Fibroblast of the conjunctiva (primary cell): ENCODE data around the gene ZC3H13.
"Not testable (repeated sequence)": the region's sequence is repeated elsewhere in the genome, so short reads cannot be mapped to it uniquely, and the experiment has no call there.

Source experiments
- DNase-seq: peaks from one replicate; pipeline ENCODE4 v3.0.0-alpha.2; 2010; ENCODE audit warnings: low read depth

Gene ZC3H13

DNA sequence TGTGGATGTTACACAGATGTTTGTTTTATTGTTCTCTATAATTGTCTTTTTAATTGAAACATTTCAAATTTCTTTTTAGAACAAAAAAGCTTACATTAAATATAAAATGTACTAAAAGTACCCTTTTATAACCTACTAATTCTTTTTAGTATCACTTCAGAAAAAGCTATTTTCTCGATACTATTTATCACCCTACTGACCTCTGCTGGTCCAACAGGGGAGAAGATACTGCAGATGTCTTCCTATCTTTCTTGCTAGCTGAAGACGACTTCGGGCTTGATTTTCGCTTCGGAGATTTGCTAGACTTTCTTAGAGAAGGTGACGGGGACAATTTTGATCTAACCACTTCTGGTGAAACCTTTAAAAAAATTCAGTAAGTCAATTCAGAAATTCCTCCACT lies 42.4 kb downstream of the ZC3H13 start:
- no peak for DNase-seq

DNA sequence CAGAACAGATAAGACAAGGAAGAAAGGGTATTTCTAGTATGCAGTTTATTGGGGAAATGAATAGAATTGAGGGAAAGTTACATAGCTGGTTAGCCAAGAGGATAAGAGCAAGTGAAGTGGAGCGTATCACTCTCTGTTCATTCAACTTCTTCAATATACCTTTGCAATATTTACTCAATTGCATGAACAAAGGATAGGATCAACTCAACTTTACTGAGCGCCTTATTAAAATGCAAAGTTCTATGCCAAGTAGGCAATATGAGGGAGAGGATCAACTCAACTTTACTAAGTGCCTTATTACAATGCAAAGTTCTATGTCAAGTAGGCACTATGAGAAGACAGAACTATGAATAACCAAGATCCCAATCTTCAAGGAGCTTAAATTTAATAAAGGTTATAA lies 43.9 kb downstream of the ZC3H13 start:
- DNase-seq = no peak

DNA sequence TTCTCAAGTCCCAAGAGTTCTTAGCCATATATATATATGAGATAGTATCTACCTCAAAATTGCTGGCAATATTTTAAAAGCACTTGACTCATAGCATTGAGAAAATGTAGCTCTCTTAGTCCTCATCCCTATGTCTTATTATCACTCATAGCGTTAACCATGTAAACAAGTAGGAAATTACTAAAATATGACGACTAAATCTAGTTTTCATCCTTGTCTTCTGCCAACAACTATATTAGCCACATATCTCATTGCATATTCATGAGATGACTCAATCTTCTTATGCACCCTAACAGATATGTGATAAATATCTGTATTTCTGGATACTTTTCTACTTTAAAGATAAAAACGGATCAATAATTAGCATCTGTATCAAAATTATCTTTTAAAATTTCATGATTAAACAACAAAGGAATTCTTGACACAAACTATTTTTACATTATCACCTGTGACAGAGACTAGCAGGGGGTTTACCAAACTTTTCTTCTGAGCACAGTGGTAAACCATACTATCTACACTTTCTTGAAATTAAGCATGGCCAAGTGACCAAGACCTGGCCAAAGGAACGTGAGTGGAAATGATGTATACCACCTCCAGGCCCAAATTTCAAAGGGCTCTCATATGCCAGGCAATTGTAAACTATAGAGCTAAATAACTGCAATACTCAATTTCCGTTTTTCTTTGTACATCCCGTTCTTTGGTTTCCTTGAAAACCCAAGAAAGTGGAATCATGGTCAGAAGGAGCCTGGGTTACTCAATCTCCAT lies 45.7 kb downstream of the ZC3H13 start:
- DNase-seq = no peak

DNA sequence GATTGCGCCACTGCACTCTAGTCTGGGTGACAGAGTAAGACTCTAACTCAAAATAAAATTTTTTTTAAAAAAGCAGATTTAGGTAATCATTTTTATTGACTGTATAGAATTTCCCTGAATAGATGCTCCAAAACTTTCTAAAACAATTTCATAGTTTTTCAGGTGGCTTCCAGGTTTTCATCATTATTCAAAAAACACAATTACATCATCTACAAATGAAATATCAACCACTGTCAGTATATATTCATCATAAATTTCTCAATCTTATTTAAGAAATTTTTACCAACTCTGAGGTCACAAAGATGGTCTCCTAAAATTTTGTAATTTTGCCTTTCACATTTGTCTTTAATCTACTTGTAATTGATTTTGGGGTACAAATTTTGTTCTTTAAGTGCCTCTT lies 48.1 kb downstream of the ZC3H13 start:
- no peak for DNase-seq

DNA sequence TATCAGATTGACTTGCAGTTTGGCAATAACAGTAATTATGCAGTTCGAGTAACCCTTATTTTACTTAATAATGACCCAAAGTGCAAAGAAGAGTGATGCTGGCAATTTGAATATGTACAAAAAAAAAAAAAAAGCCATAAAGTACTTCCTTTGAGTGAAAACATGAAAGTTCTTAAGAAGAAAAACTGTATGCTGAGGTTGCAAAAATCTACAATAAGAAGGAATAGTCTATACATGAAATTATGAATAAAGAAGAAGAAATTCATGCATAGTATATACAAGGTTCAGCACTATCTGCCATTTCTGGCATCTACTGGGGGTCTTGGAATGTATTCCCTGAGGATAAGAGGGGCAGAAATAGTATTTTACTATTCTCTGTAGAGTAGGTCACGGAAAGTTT lies 55.9 kb downstream of the ZC3H13 start:
- DNase-seq = no peak

DNA sequence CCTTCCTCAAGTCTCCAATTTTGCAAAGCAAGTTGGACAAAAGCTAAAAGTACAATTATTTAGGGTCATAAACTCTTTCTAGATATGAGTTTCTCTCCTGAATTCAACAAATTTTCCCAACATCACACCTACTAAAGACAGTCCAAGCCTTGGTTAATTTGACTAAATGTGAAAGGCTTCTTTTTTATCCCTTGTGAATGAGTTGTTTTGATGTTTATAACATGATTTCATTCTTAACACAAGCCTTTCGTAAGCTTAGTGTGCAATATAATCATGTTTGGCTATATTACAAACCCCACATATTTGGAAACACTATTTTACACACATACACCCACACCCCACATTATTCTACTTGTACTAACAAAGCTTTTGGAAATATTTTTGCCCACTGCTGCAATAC lies 57.3 kb downstream of the ZC3H13 start:
- DNase-seq = no peak

DNA sequence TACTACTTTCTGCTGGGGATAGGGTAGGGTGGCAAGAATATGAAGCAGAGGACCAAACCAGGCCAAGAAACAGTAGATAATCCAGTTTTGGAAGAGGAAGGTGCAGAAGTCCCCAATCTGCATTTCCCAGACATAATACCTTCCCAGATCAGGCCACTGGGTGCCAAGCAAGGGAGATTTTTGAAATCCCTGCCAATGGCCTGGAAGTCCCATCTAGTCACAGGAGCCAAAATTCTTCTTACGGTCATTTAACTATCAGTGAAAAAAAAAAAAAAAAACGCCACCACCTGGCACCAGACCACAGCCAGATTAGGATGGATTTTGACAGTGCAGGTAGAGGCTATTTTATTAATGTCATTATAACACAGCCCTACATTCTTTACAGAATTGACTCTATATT lies 57.8 kb downstream of the ZC3H13 start:
- no peak for DNase-seq

DNA sequence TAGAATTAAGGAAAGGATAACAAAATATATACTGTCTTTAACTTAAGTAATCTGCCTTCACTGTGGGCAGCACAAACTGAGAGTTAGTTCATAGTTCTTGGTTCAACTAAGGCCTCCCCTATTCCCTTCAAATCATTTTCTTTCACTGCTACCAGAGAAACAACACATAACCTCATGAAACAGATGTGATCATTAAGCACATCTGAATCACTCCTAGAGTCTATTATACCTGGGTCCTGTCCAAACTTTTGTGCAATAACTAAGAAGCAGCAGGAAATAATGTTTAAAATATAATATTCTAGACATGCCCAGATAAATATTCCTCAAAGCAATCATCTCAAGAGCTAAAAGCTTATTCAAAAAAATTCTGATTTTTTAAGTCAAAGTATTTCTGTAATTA lies 62.9 kb downstream of the ZC3H13 start:
- peak; percentile 77 for DNase-seq

DNA sequence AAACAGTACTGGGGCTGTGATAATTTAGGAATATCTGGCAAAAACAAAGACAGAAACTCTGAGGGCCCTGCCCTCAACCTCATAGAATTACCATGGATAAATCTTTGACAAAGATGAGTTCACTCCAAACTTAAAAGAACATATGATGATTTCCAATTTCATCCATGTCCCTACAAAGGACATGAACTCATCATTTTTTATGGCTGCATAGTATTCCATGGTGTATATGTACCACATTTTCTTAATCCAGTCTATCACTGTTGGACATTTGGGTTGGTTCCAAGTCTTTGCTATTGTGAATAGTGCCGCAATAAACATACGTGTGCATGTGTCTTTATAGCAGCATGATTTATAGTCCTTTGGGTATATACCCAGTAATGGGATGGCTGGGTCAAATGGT lies 71.4 kb downstream of the ZC3H13 start:
- DNase-seq = not testable (repeated sequence)

DNA sequence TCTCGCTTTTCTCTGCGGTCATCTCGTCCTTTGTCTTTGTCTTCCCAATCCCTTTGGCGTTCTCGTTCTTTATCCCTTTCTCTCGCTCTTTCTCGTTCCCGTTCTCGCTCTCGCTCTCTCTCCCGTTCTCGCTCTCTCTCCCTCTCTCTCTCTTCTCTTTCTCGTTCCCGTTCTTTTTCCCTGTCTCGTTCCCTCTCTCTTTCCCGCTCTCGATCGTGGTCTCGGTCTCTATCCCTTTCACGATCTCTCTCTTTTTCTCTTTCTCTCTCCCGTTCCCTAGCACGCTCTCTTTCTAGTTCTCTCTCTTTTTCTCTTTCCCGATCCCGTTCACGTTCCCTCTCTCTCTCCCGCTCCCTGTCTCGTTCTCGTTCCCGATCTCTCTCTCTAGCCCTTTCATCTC lies 77.2 kb downstream of the ZC3H13 start:
- no peak for DNase-seq

DNA sequence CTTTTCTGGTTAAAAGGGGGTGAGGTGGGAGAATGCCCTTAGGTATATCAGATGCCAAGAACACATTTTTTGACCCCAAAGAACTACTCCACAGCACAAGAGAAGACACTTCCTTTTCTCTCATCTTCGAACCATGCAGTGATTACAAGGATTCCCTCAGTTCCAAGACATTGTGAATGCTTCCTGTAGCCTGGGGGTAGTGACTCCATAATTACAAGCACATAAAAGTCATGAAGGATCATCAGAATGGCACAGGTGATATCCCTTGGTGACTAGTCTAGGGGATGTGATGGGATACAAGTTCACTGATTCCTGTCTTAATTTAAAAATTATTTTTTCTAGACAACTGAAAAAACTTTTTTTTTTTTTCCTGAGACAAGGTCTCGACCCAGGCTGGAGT lies 78.0 kb downstream of the ZC3H13 start:
- DNase-seq = no peak

DNA sequence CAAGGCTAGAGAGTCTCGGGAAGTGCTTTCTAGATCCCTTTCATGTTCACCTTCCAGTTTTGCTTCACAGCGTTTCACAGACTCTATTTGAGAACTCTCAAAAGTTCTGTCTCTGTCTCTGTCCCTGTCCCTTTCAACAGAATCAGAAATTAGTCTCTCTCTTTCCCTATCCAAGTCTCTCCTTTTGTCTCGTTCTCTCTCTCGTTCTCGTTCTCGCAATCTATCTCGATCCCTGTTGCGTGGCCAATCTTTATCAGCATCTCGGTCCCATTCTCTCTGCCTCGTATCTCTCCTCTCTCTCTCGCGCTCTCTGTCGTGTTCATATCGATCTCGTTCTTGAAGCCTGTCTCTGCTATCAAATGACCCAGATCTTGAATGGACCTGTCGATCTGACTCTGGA lies 85.0 kb downstream of the ZC3H13 start:
- DNase-seq = no peak

DNA sequence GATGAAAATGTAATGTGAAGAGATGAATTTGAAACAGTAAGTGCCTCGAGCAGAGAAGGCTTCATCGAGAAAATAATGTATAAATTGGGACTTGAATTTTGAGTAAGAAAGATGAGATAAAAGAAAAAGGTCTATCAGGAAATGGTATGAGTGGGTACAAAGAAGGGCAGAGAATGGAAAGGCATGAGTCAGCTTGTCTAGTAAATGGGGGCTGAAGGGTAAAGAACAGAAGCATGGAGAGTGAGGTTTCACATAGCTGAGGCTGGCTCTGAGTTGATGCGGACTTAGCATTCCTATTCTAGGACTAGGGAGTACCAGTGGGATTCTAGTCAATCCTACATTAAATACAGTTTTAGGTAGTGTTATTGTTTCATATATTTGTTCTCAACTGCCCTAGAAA lies 85.8 kb downstream of the ZC3H13 start:
- DNase-seq = no peak

DNA sequence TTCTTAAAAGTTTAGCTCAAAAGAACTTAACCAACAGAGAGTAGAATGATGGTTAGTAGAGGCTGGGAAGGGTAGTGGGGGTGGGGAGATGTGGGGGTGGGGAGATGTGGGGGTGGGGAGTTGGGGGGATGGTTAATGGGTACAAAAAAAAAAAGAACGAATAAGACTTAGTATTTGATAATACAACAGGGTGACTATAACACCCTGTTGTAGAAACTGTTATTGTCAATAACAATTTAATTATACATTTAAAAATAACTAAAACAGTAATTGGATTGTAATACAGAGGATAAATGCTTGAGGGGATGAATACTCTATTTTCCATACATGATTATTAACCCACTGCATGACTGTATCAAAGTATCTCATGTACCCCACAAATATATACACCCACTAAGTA lies 91.1 kb downstream of the ZC3H13 start:
- no peak for DNase-seq

DNA sequence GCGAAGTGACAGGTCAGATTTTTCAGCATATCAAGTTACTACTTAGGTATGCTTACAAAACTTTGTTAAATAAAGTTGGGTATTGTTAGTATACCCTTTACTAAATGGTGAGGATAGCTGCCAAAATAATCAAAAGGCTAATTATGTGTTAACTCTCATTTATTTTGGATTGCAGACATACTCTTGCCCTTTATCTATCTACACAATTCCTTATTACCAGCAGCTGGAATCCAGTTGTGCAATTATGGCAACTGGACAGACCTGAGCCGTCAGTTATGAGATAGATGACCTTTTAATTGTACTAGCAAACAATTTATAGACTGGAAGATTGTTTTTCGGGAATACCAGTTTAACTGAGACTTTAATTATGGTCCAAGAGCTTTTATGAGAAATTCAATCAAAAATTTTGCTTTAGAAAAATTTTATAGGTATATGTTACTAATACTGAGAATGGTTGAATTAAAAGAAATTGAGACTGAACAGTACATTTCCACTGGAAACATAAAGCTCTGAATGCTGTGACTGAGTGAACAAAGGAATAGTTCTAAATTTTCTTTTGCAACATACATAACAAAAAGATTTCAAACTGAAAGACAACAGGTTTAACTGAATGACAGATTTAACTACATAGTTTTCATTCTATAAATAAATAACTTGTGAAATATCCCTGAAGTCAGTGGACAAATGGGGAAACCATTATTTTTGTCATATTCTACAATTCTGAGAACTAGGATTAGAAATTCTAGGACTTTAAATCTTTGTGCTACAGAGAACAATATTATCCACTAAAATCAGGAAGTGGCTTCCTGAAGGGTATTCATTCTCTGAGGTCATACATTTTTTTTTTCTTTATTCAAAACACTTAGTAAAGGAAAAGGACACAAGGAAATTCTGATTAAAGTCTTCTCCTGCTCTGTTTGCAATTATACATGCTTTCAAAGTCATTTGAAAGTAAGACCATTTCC lies 97.4 kb downstream of the ZC3H13 start:
- no peak for DNase-seq

DNA sequence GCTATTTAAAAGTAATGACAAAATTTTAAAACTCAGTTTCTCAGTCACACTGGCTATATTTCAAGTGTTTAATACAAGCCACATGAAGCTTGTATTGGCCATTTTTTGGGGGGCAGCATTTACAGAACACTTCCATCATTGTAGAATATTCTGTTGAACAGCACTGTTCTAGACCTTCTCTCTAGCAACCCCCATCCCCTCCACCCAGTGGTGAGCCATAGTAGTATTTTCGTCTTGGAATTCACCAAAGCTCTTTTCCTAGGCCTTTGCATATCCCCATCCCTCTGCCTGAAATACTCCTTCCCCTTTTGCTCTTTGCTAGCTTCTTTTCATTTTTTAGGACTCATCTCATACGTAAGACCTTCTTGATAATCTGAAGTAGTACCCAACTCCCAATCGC lies 99.5 kb downstream of the ZC3H13 start:
- no peak for DNase-seq

DNA sequence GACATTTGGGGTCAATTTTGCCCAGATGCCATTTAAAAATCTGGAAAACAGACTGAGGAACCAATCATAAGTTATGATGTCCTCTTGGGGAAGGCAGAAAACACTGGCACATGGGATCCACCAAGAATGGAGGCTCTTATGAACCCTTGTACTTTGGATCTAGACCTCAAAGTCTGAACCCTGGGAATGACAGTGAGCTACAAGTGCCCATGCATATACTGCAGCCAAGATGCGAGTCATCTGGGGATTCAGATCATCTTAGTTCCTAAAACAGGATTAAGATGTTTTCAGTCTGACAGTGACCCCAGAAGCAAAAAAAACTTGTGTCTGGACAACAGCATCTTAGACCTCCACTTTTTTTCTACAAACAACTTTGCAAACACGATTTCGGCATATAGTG lies 100.8 kb downstream of the ZC3H13 start:
- DNase-seq = no peak

DNA sequence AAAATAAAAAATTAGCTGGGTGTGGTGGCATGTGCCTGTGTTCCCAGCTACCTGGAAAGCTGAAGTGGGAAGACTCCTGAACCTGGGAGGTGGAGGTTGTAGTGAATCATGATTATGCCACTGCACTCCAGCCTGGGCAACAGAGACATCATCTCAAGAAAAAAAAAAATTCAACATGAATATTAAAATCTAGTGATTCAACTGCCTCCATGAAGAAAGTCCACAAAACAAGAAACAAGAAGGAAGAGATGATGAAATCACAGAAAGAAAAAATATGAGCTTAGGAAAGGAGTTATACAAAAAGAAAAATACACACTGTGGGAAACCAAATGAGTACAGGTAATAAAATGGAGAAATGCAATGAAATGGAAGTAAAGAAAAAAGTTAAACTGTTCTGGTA lies 101.4 kb downstream of the ZC3H13 start:
- no peak for DNase-seq

DNA sequence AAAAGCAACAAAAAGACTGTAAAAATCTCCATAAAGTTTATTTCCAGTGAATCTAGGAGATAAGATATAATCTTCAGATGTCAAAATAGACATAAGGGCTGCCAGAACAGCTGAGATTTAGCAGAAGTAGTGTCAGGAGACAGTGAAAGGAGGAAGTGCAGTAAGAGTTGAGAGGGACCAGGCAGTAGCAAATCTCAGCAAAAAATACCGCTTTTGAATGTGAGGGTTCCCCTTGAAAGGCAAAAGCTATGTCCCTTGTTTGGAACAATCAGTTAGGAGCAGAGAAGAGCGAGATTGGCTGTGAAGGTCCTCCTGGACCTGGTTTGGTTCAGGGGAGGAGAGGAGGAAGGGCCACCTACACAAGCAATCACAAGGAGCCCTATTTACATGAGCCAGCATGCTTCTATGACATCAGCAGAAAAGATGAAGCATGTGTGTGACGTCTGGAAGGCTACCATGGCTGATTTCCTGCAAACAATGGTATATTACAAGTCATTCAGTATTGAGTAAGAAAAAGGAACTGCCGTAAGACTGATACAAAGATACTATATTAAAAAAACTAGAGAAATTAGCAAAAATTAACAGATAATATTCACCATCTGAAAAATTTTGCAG lies 102.1 kb downstream of the ZC3H13 start:
- DNase-seq = no peak

DNA sequence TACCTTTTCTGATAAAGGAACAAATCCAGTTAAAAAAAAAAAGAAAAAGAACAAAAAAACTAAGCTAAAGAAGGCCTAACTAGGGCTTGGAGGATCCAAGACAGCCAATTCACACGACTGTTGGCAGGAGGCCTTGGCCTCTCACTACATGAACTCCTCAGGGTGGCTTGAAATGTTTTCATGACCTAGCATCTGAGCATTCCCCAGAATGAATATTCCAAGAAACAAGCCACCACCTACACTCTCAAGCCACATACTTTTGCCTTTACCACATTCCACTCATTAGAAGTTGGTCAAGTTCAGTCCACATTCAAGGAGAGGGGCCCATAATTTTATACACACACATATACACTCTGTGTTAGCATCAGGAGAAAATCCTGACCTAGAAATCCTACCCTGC lies 103.4 kb downstream of the ZC3H13 start:
- DNase-seq = no peak

DNA sequence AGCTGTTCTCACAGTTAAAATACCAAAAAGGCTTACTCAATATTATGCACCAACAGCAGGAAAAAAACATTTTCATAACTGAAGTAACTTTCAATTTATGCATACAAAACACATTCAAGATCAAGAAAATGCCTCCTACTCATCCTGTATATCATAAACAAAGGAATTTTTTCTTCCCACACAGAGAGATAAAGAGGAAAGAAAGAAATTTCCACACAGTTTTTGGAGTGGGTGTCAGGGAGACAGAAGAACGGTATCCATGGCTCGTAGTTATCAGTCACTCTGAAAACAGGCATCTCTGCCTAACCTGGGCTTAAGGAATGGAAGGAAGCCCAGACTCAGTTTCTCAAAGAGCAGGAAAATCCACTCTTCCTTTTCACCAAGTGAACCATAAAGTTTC lies 108.6 kb downstream of the ZC3H13 start:
- no peak for DNase-seq

DNA sequence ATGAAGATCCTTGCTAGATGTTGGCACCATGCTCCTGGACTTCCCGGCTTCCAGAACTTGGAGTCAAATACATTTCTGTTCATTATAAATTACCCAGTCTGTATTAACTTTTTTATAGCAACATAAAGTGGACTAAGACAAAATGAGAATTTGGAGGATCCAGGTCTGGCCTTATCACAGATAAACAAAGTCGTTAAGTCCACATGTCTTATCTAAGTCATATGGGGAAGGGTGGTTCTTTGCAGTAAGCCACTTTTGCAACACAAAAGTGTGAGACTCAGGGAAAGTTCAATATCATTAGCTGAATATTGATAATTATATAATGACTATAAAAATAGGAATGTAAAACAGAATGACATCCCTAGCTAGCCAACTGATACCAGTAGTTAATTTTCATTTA lies 109.4 kb downstream of the ZC3H13 start:
- DNase-seq = no peak

DNA sequence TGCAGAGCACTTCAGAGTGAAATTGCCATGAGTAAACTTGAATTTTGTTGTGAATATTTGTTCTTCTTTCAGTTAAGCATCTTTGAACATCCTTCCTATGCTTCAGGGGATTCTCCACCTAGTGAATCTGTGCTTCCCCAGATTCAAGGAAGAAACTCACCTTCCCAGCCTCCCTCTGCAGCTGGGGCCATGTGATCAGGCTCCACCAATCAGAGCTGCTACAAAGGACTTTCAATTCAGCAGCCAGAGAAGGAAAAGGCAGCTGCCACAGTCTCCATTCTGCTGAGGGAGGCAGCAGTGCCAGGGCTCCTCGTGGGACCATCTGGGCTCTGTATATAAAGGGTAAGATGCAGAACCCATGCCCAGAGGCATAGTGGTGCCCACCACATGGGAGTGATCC lies 111.3 kb downstream of the ZC3H13 start:
- DNase-seq = no peak
